GM18499 (cell line): ENCODE data around the gene PRPF8.

ENCODE experiments used
- ATAC-seq: cut with Tn5 transposase; IDR thresholded peaks from one replicate; pipeline ENCODE4 v1.9.1; 2021; ENCODE audit warnings: moderate number of reproducible peaks; ENCODE audit not compliant: insufficient read depth, unreplicated experiment

The PRPF8 gene

DNA sequence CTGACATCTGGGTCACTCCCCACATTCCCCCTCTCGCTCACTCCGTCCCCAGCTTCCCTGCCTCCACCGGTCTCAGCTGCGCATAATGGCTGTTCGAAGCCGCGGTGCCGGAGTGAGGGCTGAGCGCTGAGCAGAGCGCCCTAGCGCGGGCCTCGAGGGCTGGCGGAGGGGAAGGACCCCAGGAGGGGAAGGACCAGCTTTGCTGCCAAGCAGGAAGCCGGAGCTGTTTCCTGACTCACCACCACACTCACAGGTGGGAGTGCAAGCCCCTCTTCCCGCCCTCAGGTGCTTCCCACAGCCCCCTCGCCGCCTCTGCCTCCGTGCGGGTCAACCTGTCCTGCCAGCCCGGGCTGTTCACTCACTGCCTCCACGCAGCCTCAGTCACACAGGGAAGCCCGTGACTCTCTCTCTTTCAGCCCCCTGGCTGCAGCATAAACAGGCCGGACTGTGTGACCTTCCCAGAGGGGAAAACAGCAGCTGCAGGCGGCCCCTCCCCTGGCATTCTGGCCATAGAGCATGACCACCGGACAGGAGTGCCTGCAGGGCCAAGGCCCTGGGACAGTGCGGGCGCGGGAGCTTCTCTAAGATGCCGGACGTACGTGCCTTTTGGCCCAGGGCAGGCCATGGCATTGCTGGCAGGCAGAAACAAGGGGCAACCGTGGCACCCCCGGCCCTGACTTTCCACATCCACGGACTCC lies 79.7 kb downstream of the PRPF8 start:
- ATAC-seq: no peak

DNA sequence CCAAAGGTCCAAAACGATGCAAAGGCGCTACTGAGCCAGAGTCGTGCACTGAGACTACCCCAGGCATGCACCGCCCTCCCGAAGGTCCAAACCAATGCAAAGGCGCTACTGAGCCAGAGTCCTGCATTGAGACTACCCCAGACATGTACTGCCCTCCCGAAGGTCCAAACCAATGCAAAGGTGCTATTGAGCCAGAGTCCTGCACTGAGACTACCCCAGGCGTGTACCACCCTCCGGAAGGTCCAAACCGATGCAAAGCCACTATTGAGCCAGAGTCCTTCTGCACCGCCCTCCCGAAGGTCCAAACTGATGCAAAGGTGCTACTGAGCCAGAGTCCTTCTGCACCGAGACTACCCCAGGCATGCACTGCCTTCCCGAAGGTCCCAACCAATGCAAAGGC lies 83.1 kb downstream of the PRPF8 start:
- ATAC-seq: no peak
